Measurements from ENCODE around the gene SERAC1.
A peak's percentile ranks its signal among the peaks of the same experiment; 100 is the strongest.

DNA sequence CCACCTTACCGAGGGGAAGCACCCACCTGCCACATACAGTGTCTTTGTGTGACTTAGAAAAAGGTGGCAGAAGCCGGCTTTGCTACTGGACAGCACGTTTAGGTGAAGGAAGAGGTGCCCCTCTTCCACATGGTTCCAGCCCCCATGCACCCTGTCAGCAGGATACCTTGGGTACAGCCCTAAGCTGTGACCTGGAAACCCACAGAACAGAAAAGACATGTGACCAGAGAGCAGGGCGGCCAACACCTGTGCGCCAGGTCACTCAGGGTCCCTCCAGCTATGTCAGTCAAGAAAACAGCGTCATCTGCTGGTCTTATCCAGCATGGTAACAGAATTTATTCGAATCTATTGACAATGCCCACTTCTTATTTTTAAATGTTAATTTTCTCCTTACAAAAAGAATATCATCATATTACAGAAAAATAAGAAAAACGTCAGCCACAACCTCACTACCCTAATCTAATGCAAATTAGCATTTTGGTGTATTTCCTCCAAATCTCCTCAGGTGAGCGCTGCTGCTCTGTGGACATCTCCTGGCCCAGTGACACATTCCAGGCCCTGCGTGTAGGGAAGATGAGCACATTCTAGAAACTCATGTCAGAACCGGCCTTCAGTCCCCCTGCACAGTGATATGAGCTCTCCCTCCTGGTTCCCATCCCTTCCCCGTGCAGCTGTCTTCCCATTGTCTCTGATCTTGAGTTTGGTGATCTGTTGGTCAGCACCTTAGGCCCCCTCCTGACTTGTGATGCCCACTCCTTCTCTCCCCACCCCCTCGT, 37.3 kb upstream of the SERAC1 start:
- no peak for TF ChIP-seq POLR2A (IDR thresholded peaks at IDR 0.05)
- TF ChIP-seq, protein P1, sequence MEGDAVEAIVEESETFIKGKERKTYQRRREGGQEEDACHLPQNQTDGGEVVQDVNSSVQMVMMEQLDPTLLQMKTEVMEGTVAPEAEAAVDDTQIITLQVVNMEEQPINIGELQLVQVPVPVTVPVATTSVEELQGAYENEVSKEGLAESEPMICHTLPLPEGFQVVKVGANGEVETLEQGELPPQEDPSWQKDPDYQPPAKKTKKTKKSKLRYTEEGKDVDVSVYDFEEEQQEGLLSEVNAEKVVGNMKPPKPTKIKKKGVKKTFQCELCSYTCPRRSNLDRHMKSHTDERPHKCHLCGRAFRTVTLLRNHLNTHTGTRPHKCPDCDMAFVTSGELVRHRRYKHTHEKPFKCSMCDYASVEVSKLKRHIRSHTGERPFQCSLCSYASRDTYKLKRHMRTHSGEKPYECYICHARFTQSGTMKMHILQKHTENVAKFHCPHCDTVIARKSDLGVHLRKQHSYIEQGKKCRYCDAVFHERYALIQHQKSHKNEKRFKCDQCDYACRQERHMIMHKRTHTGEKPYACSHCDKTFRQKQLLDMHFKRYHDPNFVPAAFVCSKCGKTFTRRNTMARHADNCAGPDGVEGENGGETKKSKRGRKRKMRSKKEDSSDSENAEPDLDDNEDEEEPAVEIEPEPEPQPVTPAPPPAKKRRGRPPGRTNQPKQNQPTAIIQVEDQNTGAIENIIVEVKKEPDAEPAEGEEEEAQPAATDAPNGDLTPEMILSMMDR (IDR thresholded peaks at IDR 0.05) = peak in 4 of 6 experiments; percentile 13 to 42 (median 30)
